ENCODE results near the gene CLOCK. TPM values are rescaled to one million over a fixed set of nuclear protein-coding genes. Genes with fewer than 3 reads are reported as not detected.

Gene CLOCK
- total RNA-seq, 1 donor from 2014 or later, result 26.1 TPM

- no peaks in the 10 kb centered on the region for H3K9me3 Mint-ChIP-seq (ENCODE audit: low read depth)
- DNase-seq (ENCODE audit: low spot score), result no peak
- peak overlapping the region; percentile 98 for H3K27ac Mint-ChIP-seq (ENCODE audit: unreplicated experiment)
- H3K27me3 Mint-ChIP-seq (ENCODE audit: low read depth), result no peaks in the 10 kb centered on the region
- no peaks in the 10 kb centered on the region for H3K36me3 Mint-ChIP-seq (ENCODE audit: low read depth)
- no peak for TF ChIP-seq CTCF (IDR thresholded peaks at IDR 0.05)
- H3K4me1 Mint-ChIP-seq (ENCODE audit: low read depth), result peaks cover 49% of the 10 kb centered on the region
- peak overlapping the region; percentile 99 for H3K4me3 Mint-ChIP-seq (ENCODE audit: unreplicated experiment)
Measured at GRCh38 chr4:55547918-55548317, 1.2 kb upstream of the CLOCK start.

GRCh38 chr4:55547466-55547770 lies 709 bp upstream of the CLOCK start:
- TF ChIP-seq CTCF (IDR thresholded peaks at IDR 0.05), result no peak
- H3K9me3 Mint-ChIP-seq (ENCODE audit: low read depth), result no peaks in the 10 kb centered on the region
- DNase-seq (ENCODE audit: low spot score), result no peak
- peak overlapping the region; percentile 98 for H3K27ac Mint-ChIP-seq (ENCODE audit: unreplicated experiment)
- peak overlapping the region; percentile 99 for H3K4me3 Mint-ChIP-seq (ENCODE audit: unreplicated experiment)
- no peaks in the 10 kb centered on the region for H3K27me3 Mint-ChIP-seq (ENCODE audit: low read depth)
- no peaks in the 10 kb centered on the region for H3K36me3 Mint-ChIP-seq (ENCODE audit: low read depth)
- peaks cover 51% of the 10 kb centered on the region for H3K4me1 Mint-ChIP-seq (ENCODE audit: low read depth)

- Mint-ChIP-seq H3K27ac (ENCODE audit: unreplicated experiment) (no peak overlapping the region), H3K4me3 (ENCODE audit: unreplicated experiment) (peak overlapping the region; percentile 99), H3K27me3 (ENCODE audit: low read depth) (no peaks in the 10 kb centered on the region), H3K4me1 (ENCODE audit: low read depth) (peaks cover 53% of the 10 kb centered on the region), H3K9me3 (ENCODE audit: low read depth) (no peaks in the 10 kb centered on the region), H3K36me3 (ENCODE audit: low read depth) (no peaks in the 10 kb centered on the region)
- TF ChIP-seq CTCF (IDR thresholded peaks at IDR 0.05), result no peak
- DNase-seq (ENCODE audit: low spot score), result no peak
Measured at GRCh38 chr4:55546506-55546755, 278 bp downstream of the CLOCK start.

- no peaks in the 10 kb centered on the region for H3K36me3 Mint-ChIP-seq (ENCODE audit: low read depth)
- H3K4me3 Mint-ChIP-seq (ENCODE audit: unreplicated experiment), result peak overlapping the region; percentile 99
- no peak for TF ChIP-seq CTCF (IDR thresholded peaks at IDR 0.05)
- H3K4me1 Mint-ChIP-seq (ENCODE audit: low read depth), result peaks cover 53% of the 10 kb centered on the region
- H3K27ac Mint-ChIP-seq (ENCODE audit: unreplicated experiment), result peak overlapping the region; percentile 90
- H3K27me3 Mint-ChIP-seq (ENCODE audit: low read depth), result no peaks in the 10 kb centered on the region
- no peak for DNase-seq (ENCODE audit: low spot score)
- no peaks in the 10 kb centered on the region for H3K9me3 Mint-ChIP-seq (ENCODE audit: low read depth)
Measured at GRCh38 chr4:55545641-55546505, 836 bp downstream of the CLOCK start.

- TF ChIP-seq CTCF (IDR thresholded peaks at IDR 0.05), result no peak
- H3K9me3 Mint-ChIP-seq (ENCODE audit: low read depth), result no peaks in the 10 kb centered on the region
- H3K4me3 Mint-ChIP-seq (ENCODE audit: unreplicated experiment), result peak overlapping the region; percentile 99
- no peaks in the 10 kb centered on the region for H3K27me3 Mint-ChIP-seq (ENCODE audit: low read depth)
- H3K36me3 Mint-ChIP-seq (ENCODE audit: low read depth), result no peaks in the 10 kb centered on the region
- peaks cover 55% of the 10 kb centered on the region for H3K4me1 Mint-ChIP-seq (ENCODE audit: low read depth)
- peak overlapping the region; percentile 90 for H3K27ac Mint-ChIP-seq (ENCODE audit: unreplicated experiment)
- no peak for DNase-seq (ENCODE audit: low spot score)
Measured at GRCh38 chr4:55545151-55545550, 1.6 kb downstream of the CLOCK start.

Data from chondrocyte (in vitro differentiated cells).